ENCODE data around the gene MREG.

GRCh38 chr2:215917953-215918620 is 95.3 kb downstream of the MREG start:
- TF ChIP-seq POLR2A (IDR thresholded peaks at IDR 0.05; ENCODE audit: low read length) (no peak), GATA1 (IDR thresholded peaks at IDR 0.05; ENCODE audit: low read depth, low read length) (no peak)
